Endothelial cell of umbilical vein (primary cell): ENCODE results near the gene CYBA. TPM values are rescaled to one million over a fixed set of nuclear protein-coding genes. Genes with fewer than 3 reads are reported as not detected.

Experiments used
- BruUV-seq: library from RNA; stranded (reverse); fragments of 400-500 nt; replicated peaks from 2 replicates; lab custom pipeline; 2021; lab: Mats Ljungman, UMichigan
- CTCF ChIA-PET: fragments of 300-600, 350-600 bp; sonication (Branson Sonifier 250); formaldehyde crosslinking; loops from one replicate; lab custom pipeline; 2021; ENCODE audit warnings: antibody characterized with exemption, inconsistent platforms; lab: Charles Lee
- POLR2A ChIA-PET: fragments of 300-600, 350-600 bp; sonication (Branson Sonifier 250); formaldehyde crosslinking; loops from one replicate; lab custom pipeline; 2021; ENCODE audit warnings: antibody characterized with exemption, inconsistent platforms; lab: Charles Lee
- DNase-seq: peaks from one replicate; pipeline ENCODE4 v3.0.0-alpha.2; 2011; ENCODE audit warnings: low read depth, low spot score
- FAIRE-seq: peaks from 2 replicates; lab custom pipeline; 2011; peaks lifted over from hg19 to GRCh38; lab: Jason Lieb, UNC
- H2AFZ ChIP-seq: 2 replicates; pipeline ENCODE4 v1.6.0; 2012; ENCODE audit warnings: low read depth, low read length, control low read depth, inconsistent platforms
- H3K27ac ChIP-seq: 2 replicates; pipeline ENCODE4 v1.5.1; 2011; ENCODE audit warnings: low read depth, mild to moderate bottlenecking, control low read depth, low read length, moderate library complexity; ENCODE audit not compliant: insufficient read depth
- H3K27me3 ChIP-seq, 2 experiments: 2 replicates each; pipeline versions ENCODE4 v1.6.0 to v1.6.1; 2011; ENCODE audit warnings: low read length in 2 of 2, mixed read lengths in 1 of 2; ENCODE audit not compliant: control insufficient read depth in 2 of 2, insufficient read depth in 2 of 2
- H3K36me3 ChIP-seq, 2 experiments: 2 replicates in 1 of 2; 3 replicates in 1 of 2; pipeline ENCODE4 v1.5.1; 2011; ENCODE audit warnings: low read length in 2 of 2, mild to moderate bottlenecking in 1 of 2, moderate library complexity in 1 of 2; ENCODE audit not compliant: control insufficient read depth in 2 of 2, insufficient read depth in 2 of 2; ENCODE audit errors: extremely low read depth in 1 of 2
- H3K4me1 ChIP-seq: 3 replicates; pipeline ENCODE4 v1.5.1; 2011; ENCODE audit warnings: mild to moderate bottlenecking, low read length; ENCODE audit not compliant: control insufficient read depth, insufficient read depth; ENCODE audit errors: extremely low read depth
- H3K4me2 ChIP-seq: 2 replicates; pipeline ENCODE4 v1.6.1; 2011; ENCODE audit warnings: low read length, control low read depth, mixed read lengths; ENCODE audit not compliant: insufficient read depth
- H3K4me3 ChIP-seq, 3 experiments: fragments of 200-600 bp in 1 of 3; sonication (generic), shearing (Covaris generic) in 1 of 3; replicated peaks in 1 of 3; 2 replicates each; pipeline ENCODE4 v1.5.1; 2011 to 2016; ENCODE audit warnings: control low read depth in 3 of 3, low read length in 3 of 3, mild to moderate bottlenecking in 2 of 3, inconsistent platforms in 1 of 3, low read depth in 1 of 3, moderate library complexity in 1 of 3; ENCODE audit not compliant: insufficient read depth in 1 of 3
- H3K79me2 ChIP-seq: 2 replicates; pipeline ENCODE4 v1.6.0; 2012; ENCODE audit warnings: low read length, inconsistent platforms; ENCODE audit not compliant: control insufficient read depth, insufficient read depth
- H3K9ac ChIP-seq: replicated peaks from 2 replicates; pipeline ENCODE3; 2011; ENCODE audit warnings: low read length, control low read depth; ENCODE audit not compliant: insufficient read depth; ENCODE audit errors: extremely low read depth
- H3K9me1 ChIP-seq: replicated peaks from 3 replicates; pipeline ENCODE4 v1.6.0; 2011; ENCODE audit warnings: mild to moderate bottlenecking, low read length; ENCODE audit not compliant: control insufficient read depth, insufficient read depth; ENCODE audit errors: extremely low read depth
- H3K9me3 ChIP-seq: replicated peaks from 2 replicates; pipeline ENCODE4 v1.5.1; 2012; ENCODE audit warnings: low read length, inconsistent platforms; ENCODE audit not compliant: control insufficient read depth, insufficient read depth
- H4K20me1 ChIP-seq: replicated peaks from 2 replicates; pipeline ENCODE3; 2011; ENCODE audit warnings: mild to moderate bottlenecking, low read length; ENCODE audit not compliant: control insufficient read depth, insufficient read depth; ENCODE audit errors: extremely low read depth
- EZH2 ChIP-seq: IDR thresholded peaks from 2 replicates; pipeline ENCODE4 v1.6.1; 2012; ENCODE audit warnings: borderline replicate concordance, low read depth, mild to moderate bottlenecking, moderate library complexity, low read length, inconsistent platforms; ENCODE audit not compliant: severe bottlenecking
- FOS ChIP-seq: IDR thresholded peaks from 2 replicates; pipeline ENCODE4 v1.6.1; 2011; ENCODE audit warnings: mild to moderate bottlenecking, low read length, moderate library complexity, borderline replicate concordance; ENCODE audit not compliant: insufficient read depth
- GATA2 ChIP-seq: IDR thresholded peaks from 2 replicates; pipeline ENCODE4 v1.7.0; 2011; ENCODE audit warnings: low read depth, mild to moderate bottlenecking, moderate library complexity, mixed read lengths, low read length; ENCODE audit not compliant: insufficient read length, insufficient read depth
- JUN ChIP-seq: IDR thresholded peaks from 2 replicates; pipeline ENCODE4 v1.6.1; 2011; ENCODE audit warnings: borderline replicate concordance, low read depth; ENCODE audit not compliant: insufficient read length, insufficient read depth
- MAX ChIP-seq: IDR thresholded peaks from 2 replicates; pipeline ENCODE4 v1.6.1; 2011; ENCODE audit not compliant: insufficient read depth, insufficient read length
- MYC ChIP-seq: IDR thresholded peaks from one replicate; pipeline ENCODE4 v1.6.1; 2011; ENCODE audit warnings: mild to moderate bottlenecking, low read depth, low read length
- POLR2A ChIP-seq: IDR thresholded peaks from 2 replicates; pipeline ENCODE4 v1.6.1; 2012; ENCODE audit warnings: low read depth, mild to moderate bottlenecking, control low read depth, low read length
- POLR2AphosphoS5 ChIP-seq: IDR thresholded peaks from 2 replicates; pipeline ENCODE4 v1.6.1; 2012; ENCODE audit warnings: low read depth, mild to moderate bottlenecking, control low read depth, low read length, moderate library complexity; ENCODE audit not compliant: insufficient read depth
- dilution Hi-C: fragments of 300-500 bp; cut with MboI; formaldehyde crosslinking; loops from one replicate; pipeline ENCODE4 v1.15.0; 2019; ENCODE audit warnings: low sequenced_read_pairs; ENCODE audit not compliant: extremely low pct_ligation_motif_present
- intact Hi-C: fragments of 100-400 bp; cut with micrococcal nuclease; formaldehyde crosslinking; loops from one replicate; pipeline ENCODE4 v1.10.0; 2022
- polyA plus RNA-seq, 4 experiments: library from polyadenylated mRNA; depleted of rRNA in 3 of 4; stranded (reverse) in 3 of 4; unstranded in 1 of 4; fragments of >200 nt; gene quantifications; 2 replicates each; pipeline versions ENCODE4 v1.2.1 to v1.2.3, GENCODE V29; 2011 to 2012; ENCODE audit warnings: missing spikeins in 1 of 4
- total RNA-seq: library from RNA; stranded (reverse); gene quantifications from 2 replicates; pipeline ENCODE4 v1.2.3, GENCODE V29; 2021
- TF ChIP-seq, protein P1 (sequence below), 2 donors: IDR thresholded peaks; 1 replicate in 1 of 2; 2 replicates in 1 of 2; pipeline ENCODE4 v1.5.1; 2011; ENCODE audit warnings: low read length in 2 of 2, mild to moderate bottlenecking in 2 of 2, moderate library complexity in 2 of 2, control low read depth in 1 of 2, inconsistent platforms in 1 of 2, low read depth in 1 of 2; ENCODE audit not compliant: insufficient read depth in 1 of 2; ENCODE audit errors: extremely low read depth in 1 of 2

The CYBA gene
- total and polyA plus RNA-seq, 2 donors (not counting 3 experiments of a cell fraction or from before 2014, with no cell fraction given): 37.0 to 77.3 TPM

GRCh38 chr16:88656291-88656980 lies 5.6 kb upstream of the CYBA start:
- ChIA-PET CTCF (no interaction called here), POLR2A (no interaction called here)
- H3K4me2 ChIP-seq: no peak overlapping the region
- BruUV-seq: no TSS peak
- intact Hi-C loops: no loop called here
- H3K9ac ChIP-seq: no peak overlapping the region
- no peaks in the 10 kb centered on the region for H3K27me3 ChIP-seq
- H3K36me3 ChIP-seq: peaks cover 7 to 17% of the 10 kb centered on the region in 2 experiments
- H3K79me2 ChIP-seq: peaks cover 27% of the 10 kb centered on the region
- no peak overlapping the region for H3K27ac ChIP-seq
- no peak for TF ChIP-seq EZH2
- no peak for TF ChIP-seq FOS
- TF ChIP-seq GATA2: no peak
- H3K9me3 ChIP-seq: no peaks in the 10 kb centered on the region
- no peak for FAIRE-seq
- no peak for DNase-seq
- no peak overlapping the region for H2AFZ ChIP-seq
- H3K4me1 ChIP-seq: peaks cover 7% of the 10 kb centered on the region
- no peaks in the 10 kb centered on the region for H4K20me1 ChIP-seq
- no peaks in the 10 kb centered on the region for H3K9me1 ChIP-seq
- no peak overlapping the region for H3K4me3 ChIP-seq
- dilution Hi-C loops: no loop called here

DNA sequence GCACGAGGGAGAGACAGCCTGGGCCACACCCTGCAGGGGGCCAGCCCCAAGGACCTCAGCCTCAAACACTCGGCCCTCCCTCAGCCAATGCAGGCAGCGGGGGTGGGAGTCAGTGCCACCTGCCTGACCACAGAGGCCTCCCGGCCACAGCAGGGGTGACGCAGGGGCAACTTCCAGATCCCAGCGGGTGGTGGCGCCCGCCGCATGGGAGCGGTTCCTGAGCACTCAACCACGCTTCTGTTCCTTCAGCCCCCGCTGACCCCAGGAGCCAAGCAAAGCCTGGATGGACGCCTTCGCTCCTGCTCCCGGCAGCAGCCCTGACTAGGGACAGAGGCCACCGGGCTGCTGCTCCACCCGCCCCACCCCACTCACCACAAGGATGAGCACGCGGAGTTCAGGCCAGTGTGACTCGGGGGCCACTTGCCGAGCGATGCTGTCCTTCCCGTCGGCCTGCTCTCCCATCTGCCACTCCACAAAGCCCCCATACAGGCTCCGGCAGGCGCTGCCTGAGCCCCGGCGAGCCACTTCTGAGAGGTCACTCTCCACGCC lies 5.0 kb upstream of the CYBA start:
- CTCF ChIA-PET: no interaction called here
- H3K27me3 ChIP-seq: no peaks in the 10 kb centered on the region
- H3K4me1 ChIP-seq: peaks cover 9% of the 10 kb centered on the region
- peaks cover 7 to 17% of the 10 kb centered on the region in 2 experiments for H3K36me3 ChIP-seq
- FAIRE-seq: no peak
- H2AFZ ChIP-seq: no peak overlapping the region
- H3K79me2 ChIP-seq: peaks cover 21% of the 10 kb centered on the region
- H3K9me3 ChIP-seq: no peaks in the 10 kb centered on the region
- no TSS peak for BruUV-seq
- no peak for TF ChIP-seq GATA2
- no peak for TF ChIP-seq MYC
- no peak for TF ChIP-seq EZH2
- TF ChIP-seq JUN: no peak
- no peak for TF ChIP-seq FOS
- TF ChIP-seq, protein P1, sequence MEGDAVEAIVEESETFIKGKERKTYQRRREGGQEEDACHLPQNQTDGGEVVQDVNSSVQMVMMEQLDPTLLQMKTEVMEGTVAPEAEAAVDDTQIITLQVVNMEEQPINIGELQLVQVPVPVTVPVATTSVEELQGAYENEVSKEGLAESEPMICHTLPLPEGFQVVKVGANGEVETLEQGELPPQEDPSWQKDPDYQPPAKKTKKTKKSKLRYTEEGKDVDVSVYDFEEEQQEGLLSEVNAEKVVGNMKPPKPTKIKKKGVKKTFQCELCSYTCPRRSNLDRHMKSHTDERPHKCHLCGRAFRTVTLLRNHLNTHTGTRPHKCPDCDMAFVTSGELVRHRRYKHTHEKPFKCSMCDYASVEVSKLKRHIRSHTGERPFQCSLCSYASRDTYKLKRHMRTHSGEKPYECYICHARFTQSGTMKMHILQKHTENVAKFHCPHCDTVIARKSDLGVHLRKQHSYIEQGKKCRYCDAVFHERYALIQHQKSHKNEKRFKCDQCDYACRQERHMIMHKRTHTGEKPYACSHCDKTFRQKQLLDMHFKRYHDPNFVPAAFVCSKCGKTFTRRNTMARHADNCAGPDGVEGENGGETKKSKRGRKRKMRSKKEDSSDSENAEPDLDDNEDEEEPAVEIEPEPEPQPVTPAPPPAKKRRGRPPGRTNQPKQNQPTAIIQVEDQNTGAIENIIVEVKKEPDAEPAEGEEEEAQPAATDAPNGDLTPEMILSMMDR (IDR thresholded peaks at IDR 0.05; ENCODE audit: extremely low read depth in 1 of 2, insufficient read depth in 1 of 2, low read depth in 1 of 2, low read length in 2 of 2): no peak
- TF ChIP-seq MAX: no peak
- no peak for TF ChIP-seq POLR2AphosphoS5
- no peak for TF ChIP-seq POLR2A
- H3K9ac ChIP-seq: no peak overlapping the region
- H3K4me2 ChIP-seq: no peak overlapping the region
- H3K4me3 ChIP-seq: no peak overlapping the region
- no peak for DNase-seq
- intact Hi-C loops: no loop called here
- H3K27ac ChIP-seq: no peak overlapping the region
- dilution Hi-C loops: no loop called here
- POLR2A ChIA-PET: no interaction called here
- H3K9me1 ChIP-seq: no peaks in the 10 kb centered on the region
- no peaks in the 10 kb centered on the region for H4K20me1 ChIP-seq
